Fibroblast of lung (primary cell): Measurements from ENCODE around the gene CAB39L.

ENCODE experiments used
- EZH2 ChIP-seq: IDR thresholded peaks from 2 replicates; pipeline ENCODE4 v1.5.1; 2012; ENCODE audit warnings: low read length, control low read depth, mild to moderate bottlenecking; ENCODE audit errors: missing control alignments
- TF ChIP-seq, protein P1 (sequence below), 2 donors: IDR thresholded peaks in 1 of 2; conservative IDR thresholded peaks in 1 of 2; 1 replicate in 1 of 2; 2 replicates in 1 of 2; pipeline ENCODE4 v1.5.1; 2011 to 2012; ENCODE audit warnings: low read length in 2 of 2, control low read depth in 1 of 2, inconsistent platforms in 1 of 2, low read depth in 1 of 2, mild to moderate bottlenecking in 1 of 2

DNA sequence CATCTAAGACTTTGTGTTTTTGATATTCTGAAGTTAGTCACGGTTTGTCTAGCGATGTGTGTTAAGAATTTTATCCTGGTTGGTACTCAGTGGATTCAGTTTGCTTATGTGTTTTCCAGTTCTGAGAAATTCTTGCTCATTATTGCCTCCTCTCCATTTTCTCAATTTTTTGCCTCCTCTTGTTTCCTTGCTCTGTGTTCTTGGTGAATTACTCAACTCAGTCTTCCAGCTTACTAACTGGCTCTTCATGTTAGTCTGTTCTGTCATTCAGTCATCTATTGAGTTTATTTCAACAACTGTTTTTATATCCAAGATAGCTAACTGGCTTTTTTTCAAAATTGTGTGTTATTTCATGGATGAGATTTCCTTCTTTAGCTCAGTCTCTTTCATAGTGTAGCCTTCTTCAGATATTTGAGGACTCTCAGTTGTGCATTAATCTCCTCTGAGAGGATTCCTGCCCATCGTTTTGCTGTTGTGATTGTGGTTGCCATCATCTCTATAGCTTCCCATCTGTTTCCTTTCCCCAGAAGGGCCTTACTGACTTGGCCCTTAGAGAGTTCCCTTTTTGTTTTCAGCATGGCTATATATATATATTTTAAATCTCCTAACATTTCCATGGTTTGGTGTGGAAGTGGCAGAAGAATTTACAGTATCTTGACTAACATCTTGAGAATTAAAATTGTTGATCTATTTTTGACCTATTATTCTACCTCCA, 6.4 kb upstream of the CAB39L start:
- TF ChIP-seq, protein P1, sequence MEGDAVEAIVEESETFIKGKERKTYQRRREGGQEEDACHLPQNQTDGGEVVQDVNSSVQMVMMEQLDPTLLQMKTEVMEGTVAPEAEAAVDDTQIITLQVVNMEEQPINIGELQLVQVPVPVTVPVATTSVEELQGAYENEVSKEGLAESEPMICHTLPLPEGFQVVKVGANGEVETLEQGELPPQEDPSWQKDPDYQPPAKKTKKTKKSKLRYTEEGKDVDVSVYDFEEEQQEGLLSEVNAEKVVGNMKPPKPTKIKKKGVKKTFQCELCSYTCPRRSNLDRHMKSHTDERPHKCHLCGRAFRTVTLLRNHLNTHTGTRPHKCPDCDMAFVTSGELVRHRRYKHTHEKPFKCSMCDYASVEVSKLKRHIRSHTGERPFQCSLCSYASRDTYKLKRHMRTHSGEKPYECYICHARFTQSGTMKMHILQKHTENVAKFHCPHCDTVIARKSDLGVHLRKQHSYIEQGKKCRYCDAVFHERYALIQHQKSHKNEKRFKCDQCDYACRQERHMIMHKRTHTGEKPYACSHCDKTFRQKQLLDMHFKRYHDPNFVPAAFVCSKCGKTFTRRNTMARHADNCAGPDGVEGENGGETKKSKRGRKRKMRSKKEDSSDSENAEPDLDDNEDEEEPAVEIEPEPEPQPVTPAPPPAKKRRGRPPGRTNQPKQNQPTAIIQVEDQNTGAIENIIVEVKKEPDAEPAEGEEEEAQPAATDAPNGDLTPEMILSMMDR (conservative IDR thresholded peaks at IDR 0.05 in 1 of 2, IDR thresholded peaks at IDR 0.05 in 1 of 2; ENCODE audit: low read depth in 1 of 2, low read length in 2 of 2): no peak
- TF ChIP-seq EZH2: no peak
